Panc1 (cell line): ENCODE results near the gene LRMDA. TPM values are rescaled to one million over a fixed set of nuclear protein-coding genes. Genes with fewer than 3 reads are reported as not detected.

Experiments
- ATAC-seq: fragments of 200-7000 bp; cut with Tn5 transposase; 2 replicates; pipeline ENCODE4 v1.9.1; 2020; ENCODE audit warnings: mild to moderate bottlenecking, moderate library complexity
- BruUV-seq: library from RNA; stranded (reverse); fragments of 400-500 nt; replicated peaks from 2 replicates; lab custom pipeline; 2021; lab: Mats Ljungman, UMichigan
- CTCF ChIA-PET: fragments of 300-600 bp; sonication (Branson Sonifier 250); formaldehyde crosslinking; loops from one replicate; lab custom pipeline; 2022; ENCODE audit warnings: antibody characterized with exemption; lab: Charles Lee
- POLR2A ChIA-PET: fragments of 300-600 bp; sonication (Branson Sonifier 250); formaldehyde crosslinking; loops from one replicate; lab custom pipeline; 2022; ENCODE audit warnings: antibody characterized with exemption; lab: Charles Lee
- DNase-seq: peaks from one replicate; pipeline ENCODE4 v3.0.0-alpha.2; 2010; ENCODE audit warnings: low read depth, low spot score
- H3K27ac ChIP-seq: 2 replicates; pipeline ENCODE4 v1.5.1; 2011; ENCODE audit warnings: mild to moderate bottlenecking, low read length, inconsistent platforms
- H3K27me3 ChIP-seq: fragments of 200-500 bp; sonication (Bioruptor generic); 2 replicates; pipeline ENCODE4 v1.6.0; 2014; ENCODE audit warnings: low read length, inconsistent platforms; ENCODE audit not compliant: control insufficient read depth, insufficient read depth
- H3K36me3 ChIP-seq: fragments of 200-500 bp; sonication (Bioruptor generic); 2 replicates; pipeline ENCODE4 v1.5.1; 2014; ENCODE audit warnings: inconsistent platforms, mild to moderate bottlenecking, low read length, moderate library complexity; ENCODE audit not compliant: control insufficient read depth, insufficient read depth
- H3K4me1 ChIP-seq: 2 replicates; pipeline ENCODE4 v1.5.1; 2011; ENCODE audit warnings: inconsistent platforms, mild to moderate bottlenecking, low read length, moderate library complexity; ENCODE audit not compliant: control insufficient read depth, insufficient read depth
- H3K4me3 ChIP-seq, 2 experiments: 2 replicates each; pipeline ENCODE4 v1.5.1; 2011 to 2012; ENCODE audit warnings: low read depth in 2 of 2, low read length in 2 of 2, mild to moderate bottlenecking in 2 of 2, inconsistent platforms in 1 of 2, moderate library complexity in 1 of 2
- H3K9me3 ChIP-seq: fragments of 200-500 bp; sonication (Bioruptor generic); 2 replicates; pipeline ENCODE4 v1.5.1; 2014; ENCODE audit warnings: low read depth, mild to moderate bottlenecking, inconsistent platforms, low read length, moderate library complexity; ENCODE audit not compliant: control insufficient read depth, insufficient read depth
- POLR2AphosphoS5 ChIP-seq: IDR thresholded peaks from 2 replicates; pipeline ENCODE4 v1.6.1; 2012; ENCODE audit warnings: mild to moderate bottlenecking, low read depth, low read length, moderate library complexity
- SIN3A ChIP-seq: IDR thresholded peaks from 2 replicates; pipeline ENCODE4 v1.6.1; 2012; ENCODE audit warnings: low read depth, mild to moderate bottlenecking, low read length, moderate library complexity, borderline replicate concordance; ENCODE audit not compliant: insufficient read depth
- TCF7L2 ChIP-seq: IDR thresholded peaks from 2 replicates; pipeline ENCODE4 v1.6.1; 2011; ENCODE audit warnings: mild to moderate bottlenecking, low read depth, low read length, inconsistent platforms
- in situ Hi-C: cut with HindIII; loops from 2 replicates; pipeline ENCODE4 v1.10.0; 2016; ENCODE audit warnings: low sequenced_read_pairs, low pct_unique_long_range_greater_than_20kb
- intact Hi-C: fragments of 100-400 bp; cut with micrococcal nuclease; formaldehyde crosslinking; loops from one replicate; pipeline ENCODE4 v1.10.0; 2022; ENCODE audit not compliant: unreplicated experiment
- total RNA-seq: library from RNA; stranded (reverse); gene quantifications from one replicate; pipeline ENCODE4 v1.2.1, GENCODE V29; 2021; ENCODE audit not compliant: unreplicated experiment
- TF ChIP-seq, protein P1 (sequence below), 2 experiments: IDR thresholded peaks; 2 replicates each; pipeline ENCODE4 v1.6.1; 2011 to 2012; ENCODE audit warnings: low read depth in 2 of 2, control low read depth in 1 of 2, low read length in 1 of 2, mild to moderate bottlenecking in 1 of 2, moderate library complexity in 1 of 2; ENCODE audit not compliant: insufficient read depth in 1 of 2
- TF ChIP-seq, protein P2 (sequence below): fragments of 450-650 bp; IDR thresholded peaks from 2 replicates; pipeline ENCODE4 v1.5.1; 2017; ENCODE audit warnings: mild to moderate bottlenecking

LRMDA gene
- total RNA-seq, 1 experiment from 2014 or later: 1.2 TPM

DNA sequence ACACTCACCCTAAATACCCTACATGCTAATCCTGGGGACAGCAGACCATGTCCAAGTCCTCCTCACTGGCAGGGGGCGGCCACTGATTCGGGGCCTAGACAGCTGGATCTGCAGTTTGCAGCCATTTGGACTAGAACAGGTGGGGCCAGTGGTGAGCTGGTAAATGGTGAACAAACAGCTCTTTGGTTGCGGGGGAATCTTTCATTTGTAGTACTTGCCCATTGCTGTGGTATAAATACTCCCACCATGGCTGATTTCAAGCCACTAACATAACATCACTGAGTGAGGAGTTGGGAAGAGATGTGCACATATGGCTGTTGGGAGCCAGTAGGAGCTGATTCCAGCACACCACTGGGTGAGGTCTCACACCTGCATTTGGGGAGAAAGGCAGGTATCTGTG is 43.3 kb upstream of the LRMDA start:
- ChIA-PET CTCF (no interaction called here), POLR2A (no interaction called here)
- in situ Hi-C loops (no loop called here), intact Hi-C loops (no loop called here)
- H3K36me3 ChIP-seq: no peaks in the 10 kb centered on the region
- TF ChIP-seq POLR2AphosphoS5 (no peak), TCF7L2 (no peak), SIN3A (no peak)
- TF ChIP-seq, protein P1, sequence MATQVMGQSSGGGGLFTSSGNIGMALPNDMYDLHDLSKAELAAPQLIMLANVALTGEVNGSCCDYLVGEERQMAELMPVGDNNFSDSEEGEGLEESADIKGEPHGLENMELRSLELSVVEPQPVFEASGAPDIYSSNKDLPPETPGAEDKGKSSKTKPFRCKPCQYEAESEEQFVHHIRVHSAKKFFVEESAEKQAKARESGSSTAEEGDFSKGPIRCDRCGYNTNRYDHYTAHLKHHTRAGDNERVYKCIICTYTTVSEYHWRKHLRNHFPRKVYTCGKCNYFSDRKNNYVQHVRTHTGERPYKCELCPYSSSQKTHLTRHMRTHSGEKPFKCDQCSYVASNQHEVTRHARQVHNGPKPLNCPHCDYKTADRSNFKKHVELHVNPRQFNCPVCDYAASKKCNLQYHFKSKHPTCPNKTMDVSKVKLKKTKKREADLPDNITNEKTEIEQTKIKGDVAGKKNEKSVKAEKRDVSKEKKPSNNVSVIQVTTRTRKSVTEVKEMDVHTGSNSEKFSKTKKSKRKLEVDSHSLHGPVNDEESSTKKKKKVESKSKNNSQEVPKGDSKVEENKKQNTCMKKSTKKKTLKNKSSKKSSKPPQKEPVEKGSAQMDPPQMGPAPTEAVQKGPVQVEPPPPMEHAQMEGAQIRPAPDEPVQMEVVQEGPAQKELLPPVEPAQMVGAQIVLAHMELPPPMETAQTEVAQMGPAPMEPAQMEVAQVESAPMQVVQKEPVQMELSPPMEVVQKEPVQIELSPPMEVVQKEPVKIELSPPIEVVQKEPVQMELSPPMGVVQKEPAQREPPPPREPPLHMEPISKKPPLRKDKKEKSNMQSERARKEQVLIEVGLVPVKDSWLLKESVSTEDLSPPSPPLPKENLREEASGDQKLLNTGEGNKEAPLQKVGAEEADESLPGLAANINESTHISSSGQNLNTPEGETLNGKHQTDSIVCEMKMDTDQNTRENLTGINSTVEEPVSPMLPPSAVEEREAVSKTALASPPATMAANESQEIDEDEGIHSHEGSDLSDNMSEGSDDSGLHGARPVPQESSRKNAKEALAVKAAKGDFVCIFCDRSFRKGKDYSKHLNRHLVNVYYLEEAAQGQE (IDR thresholded peaks at IDR 0.05; ENCODE audit: insufficient read depth in 1 of 2, low read depth in 2 of 2, low read length in 1 of 2): no peak
- TF ChIP-seq, protein P2, sequence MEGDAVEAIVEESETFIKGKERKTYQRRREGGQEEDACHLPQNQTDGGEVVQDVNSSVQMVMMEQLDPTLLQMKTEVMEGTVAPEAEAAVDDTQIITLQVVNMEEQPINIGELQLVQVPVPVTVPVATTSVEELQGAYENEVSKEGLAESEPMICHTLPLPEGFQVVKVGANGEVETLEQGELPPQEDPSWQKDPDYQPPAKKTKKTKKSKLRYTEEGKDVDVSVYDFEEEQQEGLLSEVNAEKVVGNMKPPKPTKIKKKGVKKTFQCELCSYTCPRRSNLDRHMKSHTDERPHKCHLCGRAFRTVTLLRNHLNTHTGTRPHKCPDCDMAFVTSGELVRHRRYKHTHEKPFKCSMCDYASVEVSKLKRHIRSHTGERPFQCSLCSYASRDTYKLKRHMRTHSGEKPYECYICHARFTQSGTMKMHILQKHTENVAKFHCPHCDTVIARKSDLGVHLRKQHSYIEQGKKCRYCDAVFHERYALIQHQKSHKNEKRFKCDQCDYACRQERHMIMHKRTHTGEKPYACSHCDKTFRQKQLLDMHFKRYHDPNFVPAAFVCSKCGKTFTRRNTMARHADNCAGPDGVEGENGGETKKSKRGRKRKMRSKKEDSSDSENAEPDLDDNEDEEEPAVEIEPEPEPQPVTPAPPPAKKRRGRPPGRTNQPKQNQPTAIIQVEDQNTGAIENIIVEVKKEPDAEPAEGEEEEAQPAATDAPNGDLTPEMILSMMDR: no peak
- H3K27ac ChIP-seq: no peak overlapping the region
- H3K9me3 ChIP-seq: no peaks in the 10 kb centered on the region
- ATAC-seq (no peak), DNase-seq (no peak)
- no peak overlapping the region for H3K4me3 ChIP-seq
- no peaks in the 10 kb centered on the region for H3K4me1 ChIP-seq
- no TSS peak for BruUV-seq
- peaks cover 10% of the 10 kb centered on the region for H3K27me3 ChIP-seq

DNA sequence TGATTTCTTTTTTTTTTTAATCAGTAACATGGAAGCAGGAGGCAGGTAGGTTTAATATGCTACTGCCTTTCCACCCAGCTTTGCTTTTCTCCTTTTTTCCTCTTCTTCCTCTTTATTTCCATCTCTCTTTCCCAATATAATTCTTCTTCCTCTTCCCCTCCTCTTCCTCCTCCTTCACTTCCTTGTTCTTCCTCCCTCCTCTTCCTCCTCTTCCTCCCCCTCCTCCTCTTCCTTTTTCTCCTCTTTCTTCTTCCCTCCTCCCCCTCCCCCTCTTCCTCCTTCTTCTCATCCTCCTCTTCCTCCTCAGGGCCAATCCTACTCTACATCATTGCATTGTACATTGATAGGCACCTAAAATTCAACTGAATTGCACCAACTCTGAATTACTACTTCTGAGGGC is 41.2 kb upstream of the LRMDA start:
- DNase-seq (no peak), ATAC-seq (no peak)
- Histone ChIP-seq H3K4me3 (no peak overlapping the region), H3K27me3 (peaks cover 11% of the 10 kb centered on the region), H3K9me3 (no peaks in the 10 kb centered on the region), H3K27ac (no peak overlapping the region), H3K4me1 (no peaks in the 10 kb centered on the region), H3K36me3 (no peaks in the 10 kb centered on the region)
- intact Hi-C loops: no loop called here
- CTCF ChIA-PET: interaction anchor here (0.9 kb wide), 1 partner anchor 831 kb away, joined by 5 read pairs; no protein-coding TSS in a partner anchor
- no TSS peak for BruUV-seq
- POLR2A ChIA-PET: interaction anchor here (0.5 kb wide), 1 partner anchor 888 kb away, joined by 3 read pairs; no protein-coding TSS in a partner anchor
- no peak for TF ChIP-seq POLR2AphosphoS5
- TF ChIP-seq TCF7L2: no peak
- no peak for TF ChIP-seq SIN3A
- TF ChIP-seq, protein P2: no peak
- TF ChIP-seq, protein P1 (IDR thresholded peaks at IDR 0.05; ENCODE audit: insufficient read depth in 1 of 2, low read depth in 2 of 2, low read length in 1 of 2): no peak
- in situ Hi-C loops: no loop called here
